Fibroblast of lung (primary cell): ENCODE data around the gene VWF.

Experiments
- CTCF ChIP-seq, 2 donors: IDR thresholded peaks in 1 of 2; conservative IDR thresholded peaks in 1 of 2; 1 replicate in 1 of 2; 2 replicates in 1 of 2; pipeline ENCODE4 v1.5.1; 2011 to 2012; ENCODE audit warnings: low read length in 2 of 2, control low read depth in 1 of 2, inconsistent platforms in 1 of 2, low read depth in 1 of 2, mild to moderate bottlenecking in 1 of 2
- EZH2 ChIP-seq: IDR thresholded peaks from 2 replicates; pipeline ENCODE4 v1.5.1; 2012; ENCODE audit warnings: low read length, control low read depth, mild to moderate bottlenecking; ENCODE audit errors: missing control alignments

DNA sequence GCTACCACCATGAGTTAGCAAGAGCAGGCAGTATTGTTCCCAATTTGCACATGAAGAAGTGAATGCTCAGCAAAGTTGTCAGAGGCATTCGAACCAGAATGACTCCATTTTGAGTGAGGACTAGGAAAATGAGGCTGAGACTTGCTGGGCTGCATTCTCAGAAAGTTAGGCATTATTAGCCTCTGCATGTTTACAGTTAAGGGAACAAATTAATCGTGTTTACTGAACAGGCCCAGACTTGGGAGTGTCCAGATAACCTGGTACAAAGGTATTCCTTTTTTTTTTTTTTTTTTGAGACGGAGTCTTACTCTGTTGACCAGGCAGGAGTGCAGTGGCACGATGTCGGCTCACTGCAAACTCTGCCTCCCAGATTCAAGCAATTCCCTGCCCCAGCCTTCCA, 22.5 kb upstream of the VWF start:
- TF ChIP-seq CTCF (conservative IDR thresholded peaks at IDR 0.05 in 1 of 2, IDR thresholded peaks at IDR 0.05 in 1 of 2; ENCODE audit: low read depth in 1 of 2, low read length in 2 of 2) (no peak), EZH2 (no peak)
